HG02885 (cell line): ENCODE data around the gene ABHD17A.

Source experiments
- ATAC-seq: cut with Tn5 transposase; IDR thresholded peaks from one replicate; pipeline ENCODE4 v1.9.1; 2021; ENCODE audit warnings: mild to moderate bottlenecking; ENCODE audit not compliant: unreplicated experiment, poor library complexity

The ABHD17A gene

GRCh38 chr19:1865172-1866010 is 19.9 kb downstream of the ABHD17A start:
- ATAC-seq: no peak

DNA sequence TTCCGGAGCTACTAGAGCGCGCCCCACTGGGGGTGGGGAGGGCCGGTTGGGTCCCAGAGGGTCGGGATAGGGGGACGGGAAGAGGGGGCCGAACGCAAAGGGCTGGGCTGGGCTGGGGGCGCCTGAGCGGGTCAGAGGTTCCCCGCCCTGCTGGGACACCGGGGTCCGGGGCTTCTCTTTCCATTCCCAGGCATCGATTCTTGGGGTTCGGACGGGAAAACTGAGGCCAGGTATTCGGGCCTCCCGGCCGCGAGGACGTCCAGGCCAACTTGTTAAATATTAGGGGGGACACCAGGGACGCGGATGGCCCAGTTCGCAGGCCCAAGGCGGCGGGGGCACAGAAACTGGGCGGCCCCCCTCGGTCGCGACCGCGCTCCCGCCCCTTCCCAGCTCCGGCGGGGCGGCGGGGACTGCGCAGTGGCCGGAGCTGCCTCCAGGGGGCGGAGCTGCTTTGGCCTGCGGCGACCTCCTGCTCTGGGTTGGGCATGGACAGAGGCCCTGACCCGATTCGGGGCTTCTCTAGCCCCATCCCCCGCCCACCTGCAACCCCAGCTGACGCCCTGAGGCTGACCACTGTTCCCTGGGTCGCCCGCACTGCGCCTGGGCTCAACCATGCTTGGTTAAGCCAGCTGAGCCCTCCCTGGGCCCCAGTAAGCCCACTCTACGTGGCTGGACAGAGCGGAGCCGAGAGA is 20.7 kb downstream of the ABHD17A start:
- peak; percentile 30 for ATAC-seq

DNA sequence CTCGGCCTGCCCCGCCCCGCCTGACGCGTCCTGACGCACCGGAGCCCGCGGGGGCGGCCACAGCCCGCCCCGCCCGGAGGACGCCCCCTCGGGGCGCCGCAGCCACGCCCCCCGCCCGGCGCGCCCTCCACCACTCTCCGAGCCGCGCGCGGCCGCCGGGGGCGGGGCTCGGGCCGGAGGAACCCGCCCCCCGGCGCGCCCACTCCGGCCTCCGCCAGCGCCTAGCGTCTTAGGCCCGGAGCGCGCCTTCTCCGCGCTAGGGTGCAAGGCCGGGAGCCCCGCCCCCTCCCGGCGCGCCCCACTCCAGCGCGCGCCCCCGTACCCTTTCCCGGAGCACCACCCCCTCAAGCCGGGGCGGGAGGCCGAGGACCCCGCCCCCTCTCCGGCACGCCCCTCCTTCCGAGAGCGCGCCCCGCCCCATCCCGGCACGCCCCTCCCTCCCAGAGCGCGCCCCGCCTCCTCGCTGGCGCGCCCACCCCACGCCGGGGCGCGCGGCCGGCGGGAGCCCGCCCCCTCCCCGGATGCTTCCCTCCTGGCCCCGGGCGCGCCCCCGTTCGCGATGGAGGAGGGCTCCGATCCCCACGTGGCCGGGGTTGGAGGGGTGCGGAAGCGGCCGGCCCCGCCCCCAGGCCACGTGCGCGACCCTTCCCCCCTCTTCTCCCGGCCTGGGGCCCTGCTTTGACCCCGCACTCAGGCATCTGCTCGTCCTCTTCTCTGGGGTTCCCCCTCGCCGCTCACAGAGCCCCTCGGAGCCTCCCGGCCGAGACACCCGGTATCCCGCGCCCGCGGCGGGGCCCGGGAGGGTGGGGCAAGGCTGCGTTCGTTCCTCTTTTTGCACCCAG is 21.4 kb downstream of the ABHD17A start:
- ATAC-seq: peak; percentile 62

DNA sequence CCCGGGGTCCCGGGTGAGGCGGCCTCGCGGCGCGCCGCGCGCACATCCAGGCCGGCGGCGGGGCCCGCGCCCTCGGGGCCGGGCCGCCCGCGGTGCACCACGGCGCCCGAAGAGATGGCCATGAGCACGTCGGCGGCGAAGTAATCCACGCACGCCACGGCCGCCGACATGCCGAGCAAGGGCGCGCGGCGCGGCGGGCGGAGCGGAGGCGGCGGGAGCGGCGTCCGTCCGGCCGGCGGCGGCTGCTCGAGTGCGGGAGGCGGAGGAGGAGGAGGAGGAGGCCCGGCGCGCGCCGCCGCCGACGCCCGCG is 22.0 kb downstream of the ABHD17A start, which contains the start of gene KLF16:
TSS of gene KLF16 (minus strand) at position 252 of the 310 bp plus-strand sequence. CDS start at position 170, 82 bp downstream.
- no peak for ATAC-seq

DNA sequence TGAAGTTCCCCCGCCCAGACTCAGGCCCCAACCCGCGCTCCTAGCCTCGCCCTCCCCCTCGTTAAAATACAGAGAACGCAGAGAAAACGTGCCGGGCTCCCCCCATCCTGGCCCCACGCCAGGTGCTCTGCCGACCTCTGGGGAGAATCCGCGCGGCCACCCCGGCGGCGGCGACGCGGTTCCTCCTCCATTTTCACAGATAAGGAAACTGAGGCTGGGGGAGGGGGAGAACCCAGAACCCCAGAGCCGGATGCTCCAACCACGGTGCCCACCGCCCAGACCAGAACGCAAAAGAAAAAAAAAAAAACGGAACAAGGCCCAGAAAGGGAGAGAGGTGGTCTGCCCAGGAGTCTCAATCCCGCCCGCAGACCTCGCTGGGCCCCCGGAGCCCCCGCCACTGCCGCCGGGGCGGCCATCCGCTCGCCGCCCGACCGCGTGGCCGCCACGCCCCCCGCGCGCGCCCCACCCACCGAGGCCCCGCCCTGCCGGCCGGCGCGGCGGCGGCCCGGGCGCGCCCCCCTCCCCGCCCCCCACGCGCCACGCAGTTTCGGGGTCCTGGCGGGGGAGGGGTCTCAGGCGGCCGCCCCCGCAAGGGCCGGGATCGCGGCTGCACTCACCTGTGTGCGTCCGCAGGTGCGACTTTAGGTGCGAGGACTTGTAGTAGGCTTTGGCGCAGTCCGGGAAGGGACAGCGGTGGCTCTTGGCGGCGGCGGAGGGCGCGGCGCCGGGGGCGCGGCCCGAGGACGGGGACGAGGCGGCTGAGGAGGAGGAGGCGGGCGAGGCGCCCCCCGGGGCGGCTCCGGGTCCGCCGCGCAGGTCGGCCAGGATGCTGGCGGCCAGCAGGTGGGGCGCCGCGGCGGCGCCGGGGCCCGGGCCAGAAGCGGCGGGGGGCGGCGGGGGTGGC is 22.6 kb downstream of the ABHD17A start:
- ATAC-seq: peak; percentile 26

DNA sequence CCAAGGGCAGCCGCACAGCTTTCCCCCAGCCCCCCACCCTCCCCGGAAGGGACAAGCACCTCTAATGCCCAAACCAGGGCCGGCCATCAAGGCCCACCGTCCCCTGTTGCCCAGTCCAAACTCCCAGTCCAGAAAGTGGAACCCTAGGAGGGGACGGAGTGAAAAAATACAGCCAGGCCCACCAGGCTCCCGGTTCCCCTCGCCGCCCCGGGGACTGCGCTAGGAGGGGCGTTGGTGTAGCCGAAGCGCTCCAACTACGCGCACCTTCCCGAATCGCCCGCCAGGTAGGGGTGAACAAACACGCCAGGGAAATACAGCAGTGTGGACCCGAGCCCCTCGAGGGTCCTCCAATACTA is 23.2 kb downstream of the ABHD17A start:
- no peak for ATAC-seq

DNA sequence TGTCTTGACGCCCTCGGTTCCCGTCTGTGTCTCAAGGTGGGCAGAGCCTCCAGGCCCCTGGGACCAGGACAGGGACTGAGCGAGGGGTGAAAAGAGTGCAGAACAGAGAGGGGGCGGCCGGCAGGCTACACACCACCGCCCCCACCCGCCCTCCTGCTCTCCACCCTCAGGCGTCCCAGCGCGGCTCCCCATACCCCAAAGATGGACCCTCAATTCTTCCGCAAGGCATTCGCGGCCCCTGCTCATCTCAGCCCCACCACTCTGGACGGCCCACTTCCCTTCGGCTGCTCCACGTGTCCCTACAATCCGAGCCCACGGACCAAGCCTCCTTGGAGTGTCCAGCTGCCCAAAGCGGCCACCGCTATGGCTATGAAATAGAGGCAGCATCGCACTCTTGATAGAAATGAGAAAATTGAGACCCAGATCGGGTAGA is 23.7 kb downstream of the ABHD17A start:
- ATAC-seq: no peak

GRCh38 chr19:1860821-1861598 is 24.3 kb downstream of the ABHD17A start:
- ATAC-seq: no peak

GRCh38 chr19:1860042-1860775 is 25.1 kb downstream of the ABHD17A start:
- no peak for ATAC-seq

- ATAC-seq: no peak
These were observed 25.9 kb downstream of the ABHD17A start for GRCh38 chr19:1859331-1859781.

- no peak for ATAC-seq
These were observed 26.7 kb downstream of the ABHD17A start for GRCh38 chr19:1858412-1859081.

- no peak for ATAC-seq
These were observed 27.5 kb downstream of the ABHD17A start for GRCh38 chr19:1857648-1858326.

DNA sequence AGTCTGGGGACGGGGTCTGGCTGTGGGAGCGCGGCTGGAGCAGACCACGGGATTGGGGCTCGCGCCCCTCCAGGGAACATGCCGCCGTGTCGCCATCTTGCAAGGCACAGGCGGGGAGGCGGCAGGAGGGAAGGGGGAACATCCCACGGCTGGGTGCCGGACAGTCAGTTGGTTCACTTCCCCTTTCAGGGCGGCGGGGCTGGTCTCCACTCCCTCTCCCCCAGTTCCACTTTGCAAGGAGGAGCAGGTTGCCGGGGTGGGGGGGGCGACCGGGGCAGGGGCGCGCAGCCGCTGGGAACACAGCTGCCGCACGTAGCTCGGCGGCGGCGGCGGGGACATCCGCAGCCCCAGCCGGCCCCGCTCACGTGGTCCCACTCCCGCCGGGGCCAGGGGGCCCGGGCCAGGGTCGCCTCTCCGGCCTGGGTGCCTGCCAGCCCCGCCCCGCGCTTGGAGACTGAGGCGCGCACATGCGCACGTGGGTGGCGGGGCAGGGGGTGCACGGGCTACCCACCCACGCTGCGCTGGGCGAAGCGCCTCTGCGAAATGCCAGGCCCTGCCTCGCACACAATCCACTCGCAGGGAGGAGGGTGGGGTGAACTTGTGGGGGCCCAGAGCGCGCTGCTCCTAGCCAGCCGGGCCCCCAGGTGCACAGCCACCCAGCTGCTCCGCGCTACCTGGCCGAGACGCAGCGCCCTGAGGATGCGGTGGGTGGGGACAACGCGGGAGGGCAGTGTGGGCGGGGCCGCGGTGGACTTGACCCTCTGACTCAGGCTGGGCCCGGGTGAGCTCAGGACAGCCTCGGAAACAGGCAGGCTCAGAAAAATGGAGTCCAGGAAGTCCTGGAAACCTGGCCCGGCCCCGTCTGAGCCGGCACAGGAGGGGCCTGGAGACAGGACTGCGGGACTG is 28.3 kb downstream of the ABHD17A start:
- no peak for ATAC-seq

GRCh38 chr19:1856345-1856697 is 29.0 kb downstream of the ABHD17A start:
- ATAC-seq: no peak

DNA sequence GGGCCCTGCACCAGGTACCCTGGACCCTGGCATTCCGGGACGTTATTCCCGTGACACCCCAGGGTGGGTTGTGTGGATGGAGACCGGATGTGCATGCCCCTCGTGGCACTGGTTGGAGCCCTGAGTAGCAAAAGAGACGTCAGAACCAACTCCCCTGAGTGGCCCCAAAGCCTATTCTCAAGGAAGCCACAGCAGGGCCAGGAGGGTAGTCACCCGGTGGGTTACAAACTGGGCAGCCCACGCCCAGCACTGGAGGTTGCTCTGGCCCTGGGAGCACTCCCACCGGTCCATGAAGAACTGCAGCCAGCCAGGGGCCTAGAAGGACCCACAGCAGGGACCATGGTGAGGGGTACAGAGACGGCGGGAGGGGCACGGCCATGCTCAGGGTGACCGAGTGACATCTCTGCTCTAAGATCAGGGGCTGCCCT is 29.5 kb downstream of the ABHD17A start:
- ATAC-seq: peak; percentile 3

DNA sequence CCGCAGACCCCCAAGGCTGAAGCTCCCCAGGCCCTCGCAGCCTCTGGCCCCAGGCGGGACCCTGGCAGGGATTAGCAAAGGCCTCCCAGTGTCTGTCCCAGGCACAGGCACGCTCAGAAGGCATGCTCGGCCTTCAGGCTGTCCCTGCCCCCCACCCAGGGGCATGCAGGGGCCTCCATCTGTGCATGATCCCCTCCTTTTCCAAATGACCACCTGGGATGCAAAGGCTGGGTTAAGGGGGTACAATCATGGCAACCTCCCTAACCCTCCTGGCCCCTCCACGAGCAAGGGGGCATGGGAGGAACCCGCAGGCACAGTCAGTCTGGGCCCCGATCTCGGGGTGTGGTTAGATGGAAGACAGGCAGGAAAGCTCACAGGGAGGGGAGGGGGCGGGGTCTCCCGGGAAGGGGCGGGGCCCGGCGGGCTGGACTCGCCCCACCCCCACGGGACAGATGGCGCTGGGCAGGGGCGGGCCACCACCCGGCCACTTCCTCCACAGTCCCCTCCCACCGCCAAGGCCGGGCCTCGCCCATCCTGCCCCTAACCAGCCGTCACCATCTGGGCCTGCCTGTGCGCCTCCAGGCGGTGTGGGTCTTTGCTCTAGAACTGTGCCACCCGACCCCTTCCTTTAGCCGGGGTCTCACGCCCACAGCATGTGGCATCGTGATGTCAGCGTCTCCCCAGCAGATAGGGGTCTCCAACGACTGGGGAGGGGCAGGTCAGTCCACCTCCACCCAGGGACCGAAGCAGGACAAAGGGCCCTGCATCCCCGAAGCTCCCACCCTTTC is 30.1 kb downstream of the ABHD17A start:
- peak; percentile 55 for ATAC-seq
